ENCODE data around the gene TBX6. TPM values are rescaled to one million over a fixed set of nuclear protein-coding genes. Genes with fewer than 3 reads are reported as not detected.
A peak's percentile ranks its signal among the peaks of the same experiment; 100 is the strongest.

TBX6 gene
- polyA plus RNA-seq, 1 donor from 2014 or later: not detected

- H2AFZ ChIP-seq (ENCODE audit: low read depth, low read length): peak overlapping the region; percentile 19
- no peaks in the 10 kb centered on the region for H3F3A ChIP-seq (ENCODE audit: insufficient read depth, low read length, poor library complexity, severe bottlenecking)
- no peaks in the 10 kb centered on the region for H3K36me3 ChIP-seq (ENCODE audit: insufficient read depth, low read length)
- no peaks in the 10 kb centered on the region for H3K9me2 ChIP-seq (ENCODE audit: insufficient read depth, low read length)
- H3K9me3 ChIP-seq (ENCODE audit: low read length): no peaks in the 10 kb centered on the region
- peak overlapping the region; percentile 94 for H3K27ac ChIP-seq (ENCODE audit: low read length)
- H4K20me1 ChIP-seq (ENCODE audit: insufficient read depth): no peaks in the 10 kb centered on the region
- peaks cover 11% of the 10 kb centered on the region for H3K79me2 ChIP-seq (replicated peaks; ENCODE audit: insufficient read depth, low read length)
- no peaks in the 10 kb centered on the region for H3K27me3 ChIP-seq (ENCODE audit: insufficient read depth, low read depth, low read length)
- TF ChIP-seq TAF1 (IDR thresholded peaks at IDR 0.05; ENCODE audit: low read depth) (no peak), RAD21 (conservative IDR thresholded peaks at IDR 0.05) (no peak), SMC3 (conservative IDR thresholded peaks at IDR 0.05; ENCODE audit: poor library complexity) (no peak), CTCF (IDR thresholded peaks at IDR 0.05; ENCODE audit: poor library complexity, severe bottlenecking) (no peak), REST (IDR thresholded peaks at IDR 0.05; ENCODE audit: borderline replicate concordance) (no peak), EZH2 (IDR thresholded peaks at IDR 0.05; ENCODE audit: borderline replicate concordance, insufficient read depth, low read length, poor library complexity, severe bottlenecking) (no peak), POLR2AphosphoS5 (IDR thresholded peaks at IDR 0.05) (no peak), EP300 (conservative IDR thresholded peaks at IDR 0.05; ENCODE audit: poor library complexity, severe bottlenecking) (no peak), MXI1 (conservative IDR thresholded peaks at IDR 0.05; ENCODE audit: poor library complexity, severe bottlenecking) (no peak)
- H3K4me3 ChIP-seq (ENCODE audit: low read length): peak overlapping the region; percentile 97
- H3K9ac ChIP-seq (ENCODE audit: low read length): peak overlapping the region; percentile 95
- peak overlapping the region; percentile 82 for H3K4me2 ChIP-seq (ENCODE audit: low read length)
These were observed 25.6 kb downstream of the TBX6 start for GRCh38 chr16:30065943-30066760.

GRCh38 chr16:30065102-30065942 is 26.4 kb downstream of the TBX6 start, which contains the start of gene ALDOA:
Gene ALDOA (plus strand): TSS chr16:30065760. CDS start chr16:30066898, 1,138 bp downstream.
- H3K4me3 ChIP-seq (ENCODE audit: low read length): peak within 1 kb of the TSS; percentile 97
- peak within 1 kb of the TSS; percentile 94 for H3K27ac ChIP-seq (ENCODE audit: low read length)
- no peaks in the 10 kb centered on the region for H3K27me3 ChIP-seq (ENCODE audit: insufficient read depth, low read depth, low read length)
- peak within 1 kb of the TSS; percentile 83 for H3K4me2 ChIP-seq (ENCODE audit: low read length)
- no peaks in the 10 kb centered on the region for H3K36me3 ChIP-seq (ENCODE audit: insufficient read depth, low read length)
- H2AFZ ChIP-seq (ENCODE audit: low read depth, low read length): peak within 1 kb of the TSS; percentile 96
- no peaks in the 10 kb centered on the region for H4K20me1 ChIP-seq (ENCODE audit: insufficient read depth)
- peaks cover 11% of the 10 kb centered on the region for H3K79me2 ChIP-seq (replicated peaks; ENCODE audit: insufficient read depth, low read length)
- no peaks in the 10 kb centered on the region for H3K9me2 ChIP-seq (ENCODE audit: insufficient read depth, low read length)
- H3K9ac ChIP-seq (ENCODE audit: low read length): peak within 1 kb of the TSS; percentile 95
- TF ChIP-seq MXI1 (conservative IDR thresholded peaks at IDR 0.05; ENCODE audit: poor library complexity, severe bottlenecking) (peak; percentile 81), TAF1 (IDR thresholded peaks at IDR 0.05; ENCODE audit: low read depth) (peak; percentile 55), SMC3 (conservative IDR thresholded peaks at IDR 0.05; ENCODE audit: poor library complexity) (peak; percentile 38), CTCF (IDR thresholded peaks at IDR 0.05; ENCODE audit: poor library complexity, severe bottlenecking) (peak; percentile 30), POLR2AphosphoS5 (IDR thresholded peaks at IDR 0.05) (peak; percentile 86), REST (IDR thresholded peaks at IDR 0.05; ENCODE audit: borderline replicate concordance) (peak; percentile 79), EZH2 (IDR thresholded peaks at IDR 0.05; ENCODE audit: borderline replicate concordance, insufficient read depth, low read length, poor library complexity, severe bottlenecking) (no peak), EP300 (conservative IDR thresholded peaks at IDR 0.05; ENCODE audit: poor library complexity, severe bottlenecking) (peak; percentile 8), RAD21 (conservative IDR thresholded peaks at IDR 0.05) (peak; percentile 10)
- no peaks in the 10 kb centered on the region for H3F3A ChIP-seq (ENCODE audit: insufficient read depth, low read length, poor library complexity, severe bottlenecking)
- H3K9me3 ChIP-seq (ENCODE audit: low read length): no peaks in the 10 kb centered on the region

Measured in neural cell (in vitro differentiated cells).